GM19328 (cell line): ENCODE measurements around the gene C19orf67.
"Not testable (repeated sequence)": the region's sequence is repeated elsewhere in the genome, so short reads cannot be mapped to it uniquely, and the experiment has no call there.

ENCODE experiments used
- ATAC-seq: cut with Tn5 transposase; IDR thresholded peaks from one replicate; pipeline ENCODE4 v1.9.1; 2021; ENCODE audit warnings: mild to moderate bottlenecking, moderate library complexity; ENCODE audit not compliant: unreplicated experiment

C19orf67 gene

DNA sequence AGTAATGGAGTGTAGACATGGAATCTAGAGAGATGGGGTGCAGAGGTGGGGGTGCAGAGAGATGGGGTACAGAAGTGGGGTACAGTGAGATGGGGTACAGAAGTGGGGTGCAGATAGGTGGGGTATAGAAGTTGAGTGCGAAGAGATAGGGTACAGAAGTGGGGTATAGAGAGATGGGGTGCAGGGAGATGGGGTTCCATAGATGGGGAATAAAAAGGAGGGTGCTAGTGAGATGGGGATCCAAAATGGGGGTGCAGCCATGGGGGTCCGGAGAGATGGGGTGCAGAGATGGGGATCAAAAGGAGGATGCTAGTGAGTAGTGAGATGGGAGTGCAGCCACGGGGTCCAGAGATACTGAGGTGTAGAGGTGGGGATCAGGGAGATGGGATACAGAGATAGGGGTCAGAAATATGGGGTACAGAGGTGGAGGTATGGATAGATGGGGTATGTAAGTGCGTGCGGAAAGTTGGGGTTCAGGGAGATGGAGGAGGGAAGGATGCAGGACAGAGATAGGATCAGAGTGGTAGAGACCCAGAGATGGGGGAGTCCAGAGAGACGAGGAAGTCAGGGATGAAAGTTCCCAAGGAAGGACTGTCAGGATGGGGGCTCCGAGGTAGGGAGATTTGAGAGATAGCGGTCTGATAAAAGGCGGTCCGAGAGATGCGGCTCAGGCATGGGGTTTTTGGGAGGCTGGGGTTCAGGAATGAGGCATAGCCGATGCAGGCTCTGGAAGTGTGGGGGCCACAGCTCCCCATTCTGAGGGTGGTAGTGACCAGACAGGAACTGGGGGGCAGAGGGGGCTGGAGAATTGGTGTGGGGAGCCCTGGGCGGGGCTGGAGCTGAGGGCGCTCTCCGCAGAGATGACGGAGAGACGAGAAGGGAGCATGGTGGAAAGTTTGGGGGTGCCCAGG lies 27.1 kb downstream of the C19orf67 start:
- no peak for ATAC-seq

DNA sequence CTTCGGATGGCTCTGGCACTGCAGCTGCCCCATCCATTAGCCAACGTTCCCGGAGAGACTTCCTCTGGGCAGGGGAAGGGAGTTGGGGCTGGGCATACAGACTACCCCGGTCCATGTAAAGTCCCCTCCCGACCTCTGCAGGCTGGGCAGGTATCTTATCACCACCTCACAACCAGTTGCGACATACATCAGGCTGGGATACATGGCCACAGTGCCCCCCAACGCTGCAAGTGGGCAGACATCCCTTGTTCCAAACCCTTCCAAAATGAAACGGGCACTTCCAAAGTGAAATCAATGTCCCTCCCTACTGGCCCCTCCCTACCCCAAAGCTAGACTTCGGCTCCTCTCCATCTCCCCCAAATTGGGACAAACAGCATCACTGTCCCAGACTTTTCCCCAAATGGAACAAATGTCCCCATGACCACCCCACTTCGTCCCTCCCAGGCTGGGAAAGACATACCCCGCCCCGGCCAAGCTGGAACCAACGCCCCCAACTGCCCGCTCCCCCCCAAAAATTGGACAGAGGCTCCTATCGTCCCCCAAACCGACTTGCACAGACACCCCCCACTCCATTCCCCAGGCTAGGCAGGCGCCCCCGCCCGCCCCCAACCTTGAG lies 28.7 kb downstream of the C19orf67 start:
- ATAC-seq: no peak

DNA sequence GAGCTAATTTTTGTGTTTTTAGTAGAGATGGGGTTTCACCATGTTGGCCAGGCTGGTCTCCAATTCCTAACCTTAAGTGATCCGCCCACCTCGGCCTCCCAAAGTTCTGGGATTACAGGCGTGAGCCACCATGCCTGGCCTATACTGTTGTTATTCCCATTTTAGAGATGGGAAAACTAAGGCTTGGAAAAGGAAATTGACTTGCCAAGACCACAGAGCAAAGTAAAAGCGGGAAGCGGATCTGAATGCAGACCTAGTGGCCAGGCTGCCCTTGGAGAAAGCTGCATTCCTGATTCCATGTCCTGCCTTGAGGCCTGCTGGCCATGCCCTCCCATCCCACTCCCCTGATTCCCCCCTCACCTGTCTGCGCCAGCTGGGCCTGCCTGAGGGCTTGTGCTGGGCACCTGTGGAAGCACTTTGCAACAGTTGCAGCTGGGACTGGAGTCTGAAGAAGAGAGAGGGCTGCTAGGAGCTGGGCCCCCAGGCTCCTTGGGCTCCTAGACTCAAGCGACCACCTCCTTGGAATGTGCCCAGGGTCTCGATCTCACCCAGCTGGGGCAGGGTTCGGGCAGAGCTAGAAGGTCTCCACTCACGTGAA lies 29.4 kb downstream of the C19orf67 start:
- no peak for ATAC-seq

DNA sequence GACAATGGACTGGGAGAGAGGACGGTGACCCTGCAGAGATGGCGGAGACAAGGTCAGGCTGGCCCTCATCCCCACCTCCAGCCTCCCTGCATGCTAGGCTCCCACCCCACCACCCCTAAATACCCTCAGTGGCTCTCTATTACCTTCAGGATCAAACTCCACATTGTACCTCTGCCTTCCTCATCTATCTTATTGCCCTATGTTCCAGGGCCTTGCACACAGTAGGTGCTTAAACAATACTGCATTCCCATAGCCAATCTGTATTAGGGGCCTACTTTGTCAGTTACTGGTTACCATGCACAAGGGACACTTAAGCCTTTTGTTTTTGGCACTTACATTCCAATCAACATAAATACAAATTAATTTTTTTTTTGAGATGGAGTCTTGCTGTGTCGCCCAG lies 30.2 kb downstream of the C19orf67 start:
- ATAC-seq: no peak

DNA sequence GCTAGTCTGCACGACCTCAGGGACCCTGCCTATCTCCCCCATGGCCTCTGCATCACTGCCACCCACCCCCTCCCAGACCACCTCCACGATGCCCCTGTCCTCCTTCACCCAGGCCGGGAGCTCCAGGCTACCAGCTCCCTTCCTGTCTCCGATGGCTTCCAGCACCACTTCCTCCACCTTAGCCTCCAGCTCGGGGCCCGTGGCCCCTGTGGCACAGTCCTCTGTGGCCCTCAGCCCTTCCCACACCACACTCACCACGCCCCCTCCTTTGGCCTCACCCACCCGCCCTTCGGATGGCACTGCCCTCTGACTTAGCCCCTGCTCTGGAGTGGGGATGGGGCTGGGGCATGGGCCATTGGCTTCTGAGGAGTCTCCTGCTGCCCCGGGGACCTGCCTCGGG lies 30.9 kb downstream of the C19orf67 start:
- no peak for ATAC-seq

DNA sequence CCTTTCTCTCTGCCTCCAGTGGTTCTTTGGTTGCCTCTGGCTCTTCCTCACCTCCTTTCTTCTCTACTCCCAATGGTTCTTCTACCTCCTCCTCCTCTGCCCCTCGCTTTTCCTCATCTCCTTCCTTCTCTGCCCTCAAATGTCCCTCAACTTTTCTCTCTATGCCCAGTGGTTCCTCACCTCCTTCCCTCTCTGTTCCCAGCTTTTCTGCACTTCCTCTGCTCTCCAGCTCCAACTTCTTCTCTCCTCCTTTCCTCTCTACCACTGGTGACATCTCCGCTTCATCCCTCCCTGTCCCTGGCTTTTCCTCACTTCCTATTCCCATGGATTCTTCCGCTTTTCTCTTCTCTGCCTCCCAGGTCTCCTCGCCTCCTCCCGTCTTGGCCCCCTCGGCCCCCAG lies 31.5 kb downstream of the C19orf67 start:
- no peak for ATAC-seq

DNA sequence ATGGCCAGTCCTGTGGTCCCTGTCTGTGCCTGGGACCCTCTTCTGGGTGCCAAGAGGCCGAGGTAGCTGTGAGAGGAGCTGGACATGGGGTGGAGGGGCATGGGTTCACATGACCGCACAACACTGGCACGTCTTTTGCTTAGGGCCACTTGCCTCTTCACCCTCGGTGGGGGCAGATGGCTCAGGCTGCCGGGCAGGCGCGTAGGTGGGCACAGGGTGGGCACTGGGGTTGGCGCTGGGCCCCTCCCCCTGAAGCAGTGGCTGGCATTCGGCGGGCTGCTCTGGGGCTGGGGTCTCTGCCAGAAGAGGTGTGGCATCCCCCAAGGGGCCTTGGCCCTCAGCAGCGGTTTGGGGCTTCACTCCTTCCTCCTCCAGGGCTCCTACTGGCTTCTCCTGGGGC lies 32.1 kb downstream of the C19orf67 start:
- no peak for ATAC-seq

DNA sequence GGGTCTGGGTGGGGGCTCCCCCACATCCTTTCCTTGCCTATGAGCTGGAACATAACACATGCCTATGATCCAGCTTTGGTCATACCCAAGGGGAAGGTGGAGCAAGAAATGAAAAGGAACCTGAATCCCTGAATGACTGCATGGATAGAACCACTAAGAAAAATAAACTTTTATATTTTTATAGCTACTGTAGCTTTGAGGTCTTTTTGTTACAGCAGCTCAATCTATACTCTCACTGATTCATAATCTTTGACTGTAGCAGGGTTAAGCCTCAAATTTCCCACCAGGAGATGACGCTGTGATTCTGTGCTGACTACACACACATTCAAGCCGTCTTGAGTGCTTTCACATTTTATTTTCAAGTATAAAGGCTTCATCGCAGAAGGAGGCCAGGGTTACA lies 32.6 kb downstream of the C19orf67 start:
- ATAC-seq: no peak

DNA sequence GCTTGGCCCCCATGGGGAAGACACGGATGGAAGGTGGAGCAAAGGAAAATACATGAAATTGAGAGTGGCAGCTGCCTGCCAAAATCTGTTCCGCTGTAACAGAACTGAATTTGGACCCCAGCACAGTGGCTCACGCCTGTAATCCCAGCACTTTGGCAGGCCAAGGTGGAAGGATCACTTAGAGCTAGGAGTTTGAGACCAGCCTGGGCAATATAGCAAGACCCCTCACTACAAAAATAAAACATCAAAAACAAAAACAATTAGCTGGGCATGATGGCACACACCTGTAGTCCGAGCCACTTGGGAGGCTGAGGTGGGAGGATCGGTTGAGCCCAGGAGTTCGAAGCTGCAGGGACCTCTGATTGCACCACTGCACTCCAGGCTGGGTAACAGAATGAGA lies 33.1 kb downstream of the C19orf67 start:
- ATAC-seq: no peak

DNA sequence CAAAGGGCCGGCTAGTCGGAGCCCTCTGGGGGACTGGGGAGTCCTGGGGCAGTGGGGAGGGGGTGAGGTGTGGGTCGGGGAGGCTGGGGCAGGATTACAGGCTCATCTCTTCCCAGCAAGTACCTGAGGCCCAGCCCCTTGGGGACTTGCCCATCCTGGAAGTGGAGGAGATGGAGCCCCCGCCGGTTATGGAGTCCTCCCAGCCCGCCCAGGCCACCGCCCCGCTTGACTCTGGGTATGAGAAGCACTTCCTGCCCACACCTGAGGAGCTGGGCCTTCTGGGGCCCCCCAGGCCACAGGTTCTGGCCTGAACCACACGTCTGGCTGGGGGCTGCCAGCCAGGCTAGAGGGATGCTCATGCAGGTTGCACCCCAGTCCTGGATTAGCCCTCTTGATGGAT lies 33.6 kb downstream of the C19orf67 start:
- ATAC-seq: no peak

DNA sequence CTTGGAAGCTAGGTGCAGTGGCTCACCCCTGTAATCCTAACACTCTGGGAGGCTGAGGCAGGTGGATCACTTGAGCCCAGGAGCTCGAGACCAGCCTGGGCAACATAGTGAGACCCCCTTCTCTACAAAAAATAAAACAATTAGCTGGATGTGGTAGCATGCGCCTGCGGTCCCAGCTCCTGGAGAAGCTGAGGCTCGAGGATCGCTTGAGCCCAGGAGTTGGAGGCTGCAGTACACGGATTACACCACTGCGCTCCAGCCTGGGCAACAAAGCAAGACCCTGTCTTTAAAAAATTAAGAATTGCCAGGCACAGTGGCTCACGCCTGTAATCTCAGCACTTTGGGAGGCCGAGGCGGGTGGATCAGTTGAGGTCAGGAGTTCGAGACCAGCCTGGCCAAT lies 34.6 kb downstream of the C19orf67 start:
- ATAC-seq: not testable (repeated sequence)

DNA sequence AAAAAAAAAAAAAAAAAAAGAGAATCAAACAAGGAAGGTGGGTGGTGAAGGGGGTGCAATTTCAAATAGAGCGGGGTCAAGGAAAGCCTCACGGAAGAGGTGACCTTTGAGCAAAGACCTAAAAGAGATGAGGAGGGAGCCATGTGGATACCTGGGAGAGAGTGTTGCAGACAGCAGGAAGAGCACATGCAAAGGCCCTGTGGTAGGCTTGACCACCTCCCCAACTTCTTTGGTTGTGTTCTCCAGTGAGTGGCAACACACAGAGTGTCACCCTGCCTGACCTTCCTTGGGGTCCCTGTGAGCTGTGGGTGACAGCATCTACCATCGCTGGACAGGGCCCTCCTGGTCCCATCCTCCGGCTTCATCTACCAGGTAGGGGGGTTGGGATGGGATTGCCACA lies 35.1 kb downstream of the C19orf67 start:
- no peak for ATAC-seq

DNA sequence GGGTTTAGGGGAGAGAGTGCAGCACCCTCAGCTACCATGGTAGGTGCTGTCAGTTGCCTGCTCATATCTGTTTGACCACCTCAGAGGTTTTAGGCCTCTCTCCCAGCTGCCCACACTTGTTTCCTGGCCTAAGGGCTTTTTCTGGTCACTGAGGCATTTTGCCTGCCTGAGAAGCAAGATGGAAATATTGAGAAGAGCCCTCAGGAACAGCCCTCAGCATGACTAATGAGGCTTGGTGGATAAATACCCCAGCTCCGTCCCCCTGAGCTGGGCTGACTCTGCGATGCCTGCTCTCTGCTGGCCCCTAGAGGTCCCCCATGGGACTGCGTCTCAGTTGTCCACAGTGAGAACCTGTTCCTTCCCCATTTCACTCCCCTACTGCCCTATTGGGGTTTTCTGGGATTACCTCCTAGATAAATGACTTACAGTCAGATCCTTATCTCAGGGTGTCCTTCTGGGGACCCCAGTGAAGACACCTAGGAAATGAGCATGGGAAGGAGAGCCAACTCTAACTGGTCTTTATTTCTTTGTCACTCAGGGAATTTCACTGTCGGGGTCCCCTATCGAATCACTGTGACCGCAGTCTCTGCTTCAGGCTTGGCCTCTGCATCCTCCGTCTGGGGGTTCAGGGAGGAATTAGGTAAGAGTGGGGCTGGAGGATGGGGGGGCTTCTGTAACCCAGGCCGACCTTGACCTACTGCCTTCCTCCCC lies 37.0 kb downstream of the C19orf67 start:
- no peak for ATAC-seq

DNA sequence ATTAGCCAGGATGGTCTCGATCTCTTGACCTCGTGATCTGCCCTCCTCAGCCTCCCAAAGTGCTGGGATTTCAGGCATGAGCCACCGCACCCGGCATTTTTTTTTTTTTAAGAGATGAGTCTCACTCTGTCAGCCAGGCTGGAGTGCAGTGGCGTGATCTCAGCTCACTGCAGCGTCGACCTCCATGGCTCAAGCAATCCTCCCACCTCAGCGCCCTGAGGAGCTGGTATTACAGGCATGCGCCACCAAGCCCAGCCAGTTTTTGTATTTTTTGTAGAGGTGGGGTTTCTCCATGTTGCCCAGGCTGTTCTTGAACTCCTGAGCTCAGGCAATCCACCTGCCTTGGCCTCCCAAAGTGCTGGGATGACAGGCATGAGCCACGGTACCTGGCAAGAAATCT lies 37.7 kb downstream of the C19orf67 start:
- not testable (repeated sequence) for ATAC-seq

DNA sequence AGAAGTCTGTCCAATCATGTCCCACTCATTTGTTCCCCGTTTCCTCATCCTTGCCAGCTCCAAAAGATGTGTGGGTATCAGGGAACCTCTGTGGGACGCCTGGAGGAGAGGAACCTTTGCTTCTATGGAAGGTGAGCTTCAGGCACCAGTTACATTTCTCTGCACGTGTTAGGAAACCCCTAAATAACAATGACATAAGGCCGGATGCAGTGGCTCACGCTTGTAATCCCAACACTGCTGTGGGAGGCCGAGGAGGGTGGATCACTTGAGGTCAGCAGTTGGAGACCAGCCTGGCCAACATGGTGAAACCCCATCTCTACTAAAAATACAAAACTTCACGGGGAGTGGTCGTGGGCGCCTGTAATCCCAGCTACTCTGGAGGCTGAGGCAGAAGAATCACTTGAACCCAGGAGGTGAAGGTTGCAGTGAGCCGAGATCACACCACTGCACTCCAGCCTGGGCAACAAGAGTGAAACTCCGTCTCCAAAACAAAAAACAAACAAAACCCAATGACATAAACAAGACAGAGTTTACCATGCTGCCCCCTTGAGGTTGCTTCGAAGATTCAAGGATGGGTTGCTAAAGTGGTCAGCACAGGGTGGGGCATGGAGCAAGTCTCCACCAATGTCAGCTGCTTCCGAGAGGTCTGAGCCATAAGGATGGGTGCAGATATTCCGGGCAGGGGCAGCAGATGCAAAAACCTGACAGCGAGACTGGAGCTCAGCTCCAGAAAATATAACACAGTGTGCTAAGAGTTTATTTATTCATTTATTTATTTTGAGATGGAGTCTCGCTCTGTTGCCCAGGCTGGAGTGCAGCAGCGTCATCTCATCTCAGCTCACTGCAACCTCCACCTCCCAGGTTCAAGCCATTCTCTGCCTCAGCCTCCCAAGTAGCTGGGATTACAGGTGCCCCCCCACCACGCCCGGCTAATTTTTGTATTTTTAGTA lies 42.6 kb downstream of the C19orf67 start:
- not testable (repeated sequence) for ATAC-seq

DNA sequence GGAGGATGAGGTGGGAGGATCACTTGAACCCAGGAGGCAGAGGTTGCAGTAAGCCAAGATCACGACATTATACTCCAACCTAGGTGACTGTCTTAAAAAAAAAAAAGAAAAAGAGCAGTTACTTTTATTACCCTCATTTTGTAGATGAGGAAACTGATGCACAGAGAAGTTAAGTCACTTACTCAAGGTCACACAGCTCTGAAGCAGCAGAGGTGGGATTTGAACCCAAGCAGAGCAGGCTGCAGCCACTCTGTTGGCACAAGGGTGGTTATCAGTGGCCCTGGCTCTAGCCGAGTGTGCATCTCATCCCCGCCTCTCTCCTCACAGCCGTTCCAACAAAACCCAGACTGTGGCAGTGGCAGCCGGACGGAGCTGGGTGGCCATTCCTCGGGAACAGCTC lies 46.4 kb downstream of the C19orf67 start:
- no peak for ATAC-seq

DNA sequence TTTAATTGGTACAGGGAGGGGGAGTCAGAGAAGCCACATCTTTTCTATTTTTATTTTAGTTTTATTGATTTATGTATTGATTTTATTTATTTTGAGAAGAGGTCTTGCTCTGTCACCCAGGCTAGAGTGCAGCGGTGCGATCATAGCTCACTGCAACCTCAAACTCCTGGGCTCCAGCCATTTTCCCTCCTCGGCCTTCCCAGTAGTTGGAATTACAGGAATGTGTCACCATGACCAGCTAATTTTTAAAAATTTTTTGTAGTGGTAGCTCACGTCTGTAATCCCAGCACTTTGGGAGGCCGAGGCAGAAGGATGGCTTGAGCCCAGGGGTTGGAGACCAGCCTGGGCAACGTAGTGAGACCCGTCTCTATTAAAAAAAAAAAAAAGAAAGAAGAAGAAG lies 49.9 kb downstream of the C19orf67 start:
- ATAC-seq: no peak

DNA sequence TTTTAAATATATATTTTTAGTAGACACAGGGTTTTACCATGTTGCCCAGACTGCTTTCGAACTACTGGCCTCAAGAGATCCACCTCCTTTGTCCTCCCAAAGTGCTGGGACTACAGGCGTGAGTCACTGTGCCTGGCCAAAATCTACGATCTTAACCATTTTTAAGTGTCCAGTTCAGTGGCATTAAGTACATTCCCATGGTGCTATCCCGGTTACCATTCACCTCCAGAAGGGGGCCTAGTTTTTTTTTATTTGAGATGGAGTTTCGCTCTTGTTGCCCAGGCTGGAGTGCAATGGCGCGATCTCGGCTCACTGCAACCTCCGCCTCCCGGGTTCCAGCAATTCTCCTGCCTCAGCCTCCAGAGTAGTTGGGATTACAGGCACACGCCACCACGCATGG lies 50.4 kb downstream of the C19orf67 start:
- not testable (repeated sequence) for ATAC-seq

DNA sequence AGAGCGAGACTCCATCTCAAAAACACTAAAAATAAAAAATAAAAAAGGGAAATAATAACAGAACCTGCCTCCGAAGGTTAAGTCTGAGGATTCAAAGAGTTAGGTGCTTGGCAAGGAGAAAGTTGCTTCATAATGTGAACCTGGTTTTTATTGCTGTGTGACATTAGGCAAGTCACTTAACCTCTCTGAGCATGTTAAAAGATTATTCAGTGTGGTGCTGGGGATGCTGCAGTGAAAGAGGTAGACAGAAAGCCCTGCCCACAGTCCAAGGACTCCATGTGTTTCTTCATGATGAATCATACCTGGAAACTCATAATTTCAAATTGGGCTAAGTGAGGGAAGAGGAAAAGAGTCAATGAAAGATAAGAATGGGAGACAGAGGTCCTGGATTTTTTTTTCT lies 51.6 kb downstream of the C19orf67 start:
- ATAC-seq: no peak

DNA sequence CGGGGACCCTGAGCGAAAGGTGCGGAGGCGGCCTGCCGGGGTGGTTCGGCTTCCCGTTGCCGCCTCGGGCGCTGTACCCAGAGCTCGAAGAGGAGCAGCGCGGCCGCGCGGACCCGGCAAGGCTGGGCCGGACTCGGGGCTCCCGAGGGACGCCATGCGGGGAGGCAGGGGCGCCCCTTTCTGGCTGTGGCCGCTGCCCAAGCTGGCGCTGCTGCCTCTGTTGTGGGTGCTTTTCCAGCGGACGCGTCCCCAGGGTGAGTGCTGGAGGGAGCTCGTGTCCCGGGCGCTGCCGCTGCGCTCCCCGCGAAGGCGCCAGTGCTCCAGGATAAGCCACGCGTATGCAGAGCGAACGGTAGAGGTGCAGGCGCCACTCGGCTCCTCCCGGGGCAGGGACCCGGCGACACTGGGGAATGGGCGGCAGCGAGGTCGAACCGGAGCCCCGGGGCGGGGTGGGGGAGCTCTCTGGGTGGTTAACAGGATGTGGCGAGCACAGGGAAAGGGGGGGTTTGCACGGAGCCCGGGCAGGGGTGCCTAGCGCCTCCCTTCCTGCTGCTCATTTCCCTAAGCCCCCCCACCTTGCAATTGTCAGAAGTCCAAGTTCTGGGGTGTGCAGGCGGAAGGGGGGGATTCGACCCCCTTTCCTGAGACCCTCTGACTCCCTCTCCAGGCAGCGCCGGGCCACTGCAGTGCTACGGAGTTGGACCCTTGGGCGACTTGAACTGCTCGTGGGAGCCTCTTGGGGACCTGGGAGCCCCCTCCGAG lies 53.7 kb downstream of the C19orf67 start, which contains the start of gene IL27RA:
IL27RA (plus strand) TSS at position 44 of the 762 bp plus-strand sequence; CDS start at position 155, 111 bp downstream.
- no peak for ATAC-seq
